Measurements from ENCODE around the gene CEP112. TPM values are rescaled to one million over a fixed set of nuclear protein-coding genes. Genes with fewer than 3 reads are reported as not detected.
A peak's percentile ranks its signal among the peaks of the same experiment; 100 is the strongest.

The CEP112 gene
- total RNA-seq, 1 donor from 2014 or later = 26.3 TPM

GRCh38 chr17:65598746-65599145 is 593.2 kb downstream of the CEP112 start:
- Mint-ChIP-seq H3K27ac (ENCODE audit: unreplicated experiment) (no peak overlapping the region), H3K4me3 (ENCODE audit: unreplicated experiment) (no peak overlapping the region)

GRCh38 chr17:65595071-65595656 is 596.8 kb downstream of the CEP112 start:
- H3K27ac Mint-ChIP-seq (ENCODE audit: unreplicated experiment) = no peak overlapping the region
- peaks cover 13% of the 10 kb centered on the region for H3K4me1 Mint-ChIP-seq (ENCODE audit: unreplicated experiment)
- peaks cover 1% of the 10 kb centered on the region for H3K27me3 Mint-ChIP-seq (ENCODE audit: unreplicated experiment)
- H3K36me3 Mint-ChIP-seq (ENCODE audit: low read depth, unreplicated experiment) = peaks cover 3% of the 10 kb centered on the region
- H3K4me3 Mint-ChIP-seq (ENCODE audit: unreplicated experiment) = no peak overlapping the region
- DNase-seq (ENCODE audit: low spot score) = no peak
- TF ChIP-seq, protein P1, sequence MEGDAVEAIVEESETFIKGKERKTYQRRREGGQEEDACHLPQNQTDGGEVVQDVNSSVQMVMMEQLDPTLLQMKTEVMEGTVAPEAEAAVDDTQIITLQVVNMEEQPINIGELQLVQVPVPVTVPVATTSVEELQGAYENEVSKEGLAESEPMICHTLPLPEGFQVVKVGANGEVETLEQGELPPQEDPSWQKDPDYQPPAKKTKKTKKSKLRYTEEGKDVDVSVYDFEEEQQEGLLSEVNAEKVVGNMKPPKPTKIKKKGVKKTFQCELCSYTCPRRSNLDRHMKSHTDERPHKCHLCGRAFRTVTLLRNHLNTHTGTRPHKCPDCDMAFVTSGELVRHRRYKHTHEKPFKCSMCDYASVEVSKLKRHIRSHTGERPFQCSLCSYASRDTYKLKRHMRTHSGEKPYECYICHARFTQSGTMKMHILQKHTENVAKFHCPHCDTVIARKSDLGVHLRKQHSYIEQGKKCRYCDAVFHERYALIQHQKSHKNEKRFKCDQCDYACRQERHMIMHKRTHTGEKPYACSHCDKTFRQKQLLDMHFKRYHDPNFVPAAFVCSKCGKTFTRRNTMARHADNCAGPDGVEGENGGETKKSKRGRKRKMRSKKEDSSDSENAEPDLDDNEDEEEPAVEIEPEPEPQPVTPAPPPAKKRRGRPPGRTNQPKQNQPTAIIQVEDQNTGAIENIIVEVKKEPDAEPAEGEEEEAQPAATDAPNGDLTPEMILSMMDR (IDR thresholded peaks at IDR 0.05; ENCODE audit: unreplicated experiment) = no peak
- no peaks in the 10 kb centered on the region for H3K9me3 Mint-ChIP-seq (ENCODE audit: unreplicated experiment)

More at GRCh38 chr17:65598746-65599145, 593.2 kb downstream of the CEP112 start:
- DNase-seq (ENCODE audit: low spot score) = no peak
- Mint-ChIP-seq H3K36me3 (ENCODE audit: low read depth, unreplicated experiment) (peaks cover 3% of the 10 kb centered on the region), H3K9me3 (ENCODE audit: unreplicated experiment) (no peaks in the 10 kb centered on the region), H3K27me3 (ENCODE audit: unreplicated experiment) (no peaks in the 10 kb centered on the region), H3K4me1 (ENCODE audit: unreplicated experiment) (peaks cover 7% of the 10 kb centered on the region)
- TF ChIP-seq, protein P1 (IDR thresholded peaks at IDR 0.05; ENCODE audit: unreplicated experiment) = no peak

DNA sequence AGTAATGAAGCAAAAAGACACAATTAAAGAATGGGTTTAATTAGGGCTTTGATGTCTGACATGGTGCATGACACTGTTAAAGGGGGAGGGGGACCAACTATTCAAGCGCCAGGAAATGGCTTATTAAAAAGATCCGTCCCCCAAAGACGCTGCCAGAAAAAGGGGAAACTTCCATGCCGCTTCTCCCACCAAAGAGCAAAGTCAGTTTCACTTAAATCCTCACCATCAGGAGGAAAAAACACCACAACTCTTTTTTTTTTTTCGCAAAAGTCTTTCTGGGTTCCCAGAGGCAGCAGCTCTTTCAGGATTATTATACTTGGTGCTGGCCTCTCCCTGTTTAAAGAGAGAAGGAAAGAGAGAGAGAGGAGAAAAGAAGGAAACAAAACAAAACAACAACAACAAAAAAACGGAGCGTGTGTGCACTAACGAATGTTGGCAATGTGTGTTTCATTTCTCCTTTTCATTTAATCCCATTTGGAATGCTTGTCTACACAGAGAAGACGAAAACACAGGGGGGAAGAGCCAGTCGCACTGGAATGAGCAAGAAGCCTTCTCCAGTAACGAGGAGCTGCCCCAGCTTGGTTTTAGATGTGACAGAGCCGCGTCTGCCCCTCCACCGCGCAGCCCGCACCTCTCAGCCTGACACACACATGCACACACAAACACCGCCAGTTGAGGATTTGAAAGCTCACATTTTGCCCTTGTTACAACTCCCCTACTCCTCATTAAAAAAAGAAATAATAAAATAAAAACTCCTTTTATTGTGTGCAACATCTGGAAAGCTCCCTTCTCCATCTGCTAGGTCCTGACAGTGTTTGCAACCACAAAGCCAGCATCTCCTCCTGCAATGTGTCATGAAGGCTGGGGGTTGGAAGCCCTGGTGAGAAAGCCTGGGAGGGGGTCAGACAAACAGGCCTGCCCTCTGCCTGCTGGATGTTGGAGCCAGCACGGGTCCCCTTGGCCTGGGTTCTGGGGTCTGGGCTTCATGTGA is 597.8 kb downstream of the CEP112 start:
- Mint-ChIP-seq H3K9me3 (ENCODE audit: unreplicated experiment) (no peaks in the 10 kb centered on the region), H3K4me3 (ENCODE audit: unreplicated experiment) (no peak overlapping the region), H3K27me3 (ENCODE audit: unreplicated experiment) (peaks cover 1% of the 10 kb centered on the region), H3K4me1 (ENCODE audit: unreplicated experiment) (peaks cover 13% of the 10 kb centered on the region), H3K27ac (ENCODE audit: unreplicated experiment) (peak overlapping the region; percentile 11), H3K36me3 (ENCODE audit: low read depth, unreplicated experiment) (peaks cover 3% of the 10 kb centered on the region)
- DNase-seq (ENCODE audit: low spot score) = no peak
- TF ChIP-seq, protein P1 (IDR thresholded peaks at IDR 0.05; ENCODE audit: unreplicated experiment) = no peak

DNA sequence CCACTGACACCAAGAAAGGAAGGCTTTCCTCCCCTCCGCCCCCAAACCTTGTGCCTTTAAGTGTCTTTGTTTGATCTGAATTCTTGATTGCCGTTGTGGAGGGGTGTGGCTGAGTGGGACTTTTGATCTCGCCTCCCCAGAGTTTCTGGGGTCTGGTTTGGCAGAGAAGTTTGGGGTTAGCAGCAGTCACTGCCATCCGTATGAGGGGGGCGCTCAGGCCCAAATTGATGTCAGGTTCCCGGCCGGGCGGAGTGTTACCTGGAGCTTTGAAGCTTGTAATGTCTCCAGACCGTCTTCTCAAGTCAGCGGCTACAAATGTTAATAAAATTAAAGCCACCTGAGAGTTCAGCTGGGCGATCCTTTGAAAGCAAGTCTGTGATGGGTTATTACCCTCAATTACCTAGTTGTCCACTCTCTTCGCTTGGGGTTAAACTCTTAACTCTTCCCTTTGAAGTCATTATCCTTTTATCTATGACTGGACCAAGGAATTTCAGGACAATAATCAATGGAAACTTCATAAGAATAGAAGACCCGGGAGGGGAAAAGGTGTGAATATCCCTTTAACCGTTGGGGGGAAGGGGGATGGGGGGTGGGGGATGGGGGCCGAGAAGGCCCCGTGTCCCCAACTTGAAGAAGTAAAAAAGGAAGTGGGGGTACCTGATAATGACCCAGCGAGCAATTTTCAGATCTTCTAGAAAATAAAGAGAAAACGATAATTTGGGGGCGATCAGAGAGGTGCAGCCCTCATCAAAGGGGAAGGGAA is 598.7 kb downstream of the CEP112 start:
- H3K4me3 Mint-ChIP-seq (ENCODE audit: unreplicated experiment) = no peak overlapping the region

More for the DNA sequence above, 598.7 kb downstream of the CEP112 start:
- Mint-ChIP-seq H3K27ac (ENCODE audit: unreplicated experiment) (no peak overlapping the region), H3K4me1 (ENCODE audit: unreplicated experiment) (peaks cover 14% of the 10 kb centered on the region), H3K27me3 (ENCODE audit: unreplicated experiment) (peaks cover 1% of the 10 kb centered on the region), H3K9me3 (ENCODE audit: unreplicated experiment) (no peaks in the 10 kb centered on the region), H3K36me3 (ENCODE audit: low read depth, unreplicated experiment) (no peaks in the 10 kb centered on the region)
- DNase-seq (ENCODE audit: low spot score) = no peak
- TF ChIP-seq, protein P1 (IDR thresholded peaks at IDR 0.05; ENCODE audit: unreplicated experiment) = no peak
